ENCODE data around the gene PACRG.

The PACRG gene

DNA sequence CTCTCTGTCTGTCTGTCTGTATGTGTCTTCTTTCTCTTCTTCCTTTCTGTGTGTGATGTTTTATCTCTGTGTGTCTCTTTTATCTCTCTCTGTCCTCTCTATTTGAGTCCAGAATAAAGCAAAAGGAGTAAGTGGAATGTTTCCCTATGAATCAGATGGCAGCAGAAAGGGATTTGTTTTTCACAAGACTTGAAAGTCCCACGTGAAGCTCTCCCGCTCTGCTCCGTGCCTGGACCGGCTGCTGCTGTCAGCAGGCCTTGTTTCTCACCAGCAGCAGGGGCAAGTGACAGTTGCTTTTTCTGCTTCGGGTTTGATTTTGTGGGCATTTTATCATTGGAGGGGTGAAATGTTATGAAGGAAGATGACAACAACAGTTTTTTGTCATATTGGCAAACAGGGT is 212.7 kb downstream of the PACRG start:
- peak; percentile 81 for DNase-seq (ENCODE audit: low read depth)
- no peak overlapping the region for H3K4me3 ChIP-seq (ENCODE audit: low read length)
- no peak for TF ChIP-seq CTCF (conservative IDR thresholded peaks at IDR 0.05; ENCODE audit: low read depth, low read length)

- no peak for DNase-seq (ENCODE audit: low read depth)
- no peak for TF ChIP-seq CTCF (conservative IDR thresholded peaks at IDR 0.05; ENCODE audit: low read depth, low read length)
- H3K4me3 ChIP-seq (ENCODE audit: low read length), result no peak overlapping the region
Observed at GRCh38 chr6:162941128-162941527, 213.4 kb downstream of the PACRG start.

DNA sequence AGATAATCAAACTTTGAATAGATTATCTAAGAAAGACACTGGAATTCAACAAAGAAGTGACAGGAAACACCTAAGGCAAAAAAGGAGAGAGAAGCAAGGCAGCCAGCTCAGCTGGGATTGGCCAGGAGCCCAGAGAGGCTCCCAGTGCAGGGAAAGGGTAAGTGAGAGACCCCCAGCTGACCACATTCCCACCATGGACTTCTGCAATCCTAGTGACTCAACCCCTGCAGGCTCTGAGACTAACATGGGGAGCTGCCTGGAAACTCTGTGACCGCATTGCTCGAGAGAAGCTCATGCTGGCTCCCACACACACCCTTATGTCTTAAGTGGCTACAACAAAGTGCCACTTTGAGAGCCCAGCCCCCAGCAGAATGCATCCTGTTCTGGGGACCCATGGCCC is 215.1 kb downstream of the PACRG start:
- no peak overlapping the region for H3K4me3 ChIP-seq (ENCODE audit: low read length)
- TF ChIP-seq CTCF (conservative IDR thresholded peaks at IDR 0.05; ENCODE audit: low read depth, low read length), result no peak
- peak; percentile 55 for DNase-seq (ENCODE audit: low read depth)

DNA sequence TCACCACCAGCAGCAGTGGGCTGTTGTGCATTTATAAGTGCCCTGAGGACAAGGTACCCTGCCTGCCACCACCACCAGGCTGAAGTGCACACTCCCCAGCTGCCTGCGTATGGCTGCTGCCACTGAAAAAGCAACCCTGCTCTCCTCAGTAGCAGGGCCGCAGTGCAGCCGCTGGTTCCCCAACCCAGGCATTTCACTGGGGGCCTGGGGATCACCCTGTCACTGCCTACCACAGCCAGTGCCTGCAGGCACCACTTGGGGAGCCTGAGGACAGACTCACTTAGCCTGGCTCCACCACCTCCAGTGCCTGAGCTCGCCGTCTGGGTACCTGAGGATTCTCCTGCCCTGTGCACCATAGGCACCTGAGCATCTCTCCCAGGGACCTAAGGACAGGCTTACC is 215.6 kb downstream of the PACRG start:
- TF ChIP-seq CTCF (conservative IDR thresholded peaks at IDR 0.05; ENCODE audit: low read depth, low read length), result no peak
- no peak for DNase-seq (ENCODE audit: low read depth)

DNA sequence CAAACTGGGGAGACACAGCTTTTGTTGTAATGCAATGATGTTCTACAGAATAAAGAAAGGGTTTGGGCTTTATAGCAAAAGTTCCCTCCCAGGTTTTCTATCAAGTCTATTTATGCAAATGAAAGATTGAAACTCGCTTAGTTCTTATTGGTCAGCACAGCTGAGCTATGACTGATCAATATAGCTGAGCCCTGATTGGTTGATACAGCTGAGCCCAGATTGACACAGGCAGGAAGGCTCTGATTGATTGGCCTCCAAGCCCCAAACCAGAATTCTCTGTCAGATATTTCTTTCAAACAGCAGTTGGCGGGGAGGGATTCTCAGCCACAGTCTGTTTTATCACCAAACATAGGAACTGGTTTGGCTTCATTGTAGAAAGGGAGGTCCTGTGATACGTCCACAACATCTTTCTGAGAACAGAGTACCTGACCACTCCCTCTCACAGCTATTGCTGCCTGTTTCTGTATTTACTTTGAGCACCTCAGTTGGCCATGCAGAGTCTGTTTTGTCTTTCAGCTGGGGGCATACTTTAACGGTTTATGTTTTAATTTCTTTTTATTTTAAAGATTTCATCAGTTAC is 223.5 kb downstream of the PACRG start:
- TF ChIP-seq CTCF (conservative IDR thresholded peaks at IDR 0.05; ENCODE audit: low read depth, low read length), result no peak
- no peak for DNase-seq (ENCODE audit: low read depth)
- no peak overlapping the region for H3K4me3 ChIP-seq (ENCODE audit: low read length)

More for the DNA sequence above, 215.6 kb downstream of the PACRG start:
- no peak overlapping the region for H3K4me3 ChIP-seq (ENCODE audit: low read length)

- no peak for TF ChIP-seq CTCF (conservative IDR thresholded peaks at IDR 0.05; ENCODE audit: low read depth, low read length)
- H3K4me3 ChIP-seq (ENCODE audit: low read length), result no peak overlapping the region
- DNase-seq (ENCODE audit: low read depth), result no peak
Observed at GRCh38 chr6:162952423-162952822, 224.6 kb downstream of the PACRG start.

- no peak for DNase-seq (ENCODE audit: low read depth)
- no peak overlapping the region for H3K4me3 ChIP-seq (ENCODE audit: low read length)
- TF ChIP-seq CTCF (conservative IDR thresholded peaks at IDR 0.05; ENCODE audit: low read depth, low read length), result no peak
Observed at GRCh38 chr6:162957062-162957461, 229.3 kb downstream of the PACRG start.
